Left ventricle myocardium inferior (tissue), 1 donor: Measurements from ENCODE around the gene IL20. TPM values are rescaled to one million over a fixed set of nuclear protein-coding genes. Genes with fewer than 3 reads are reported as not detected.

Experiments used
- DNase-seq: peaks from one replicate; pipeline ENCODE4 v3.0.0-alpha.2; 2020
- H3K27ac ChIP-seq: fragments of 200-600 bp; replicated peaks from 2 replicates; pipeline ENCODE4 v1.8.0; 2021
- H3K27me3 ChIP-seq: fragments of 200-600 bp; 2 replicates; pipeline ENCODE4 v1.8.0; 2021; ENCODE audit warnings: low read depth
- H3K36me3 ChIP-seq: fragments of 200-600 bp; 2 replicates; pipeline ENCODE4 v1.8.0; 2021
- H3K4me1 ChIP-seq: fragments of 200-600 bp; 2 replicates; pipeline ENCODE4 v1.8.0; 2021
- H3K4me3 ChIP-seq: fragments of 200-600 bp; 2 replicates; pipeline ENCODE4 v1.8.0; 2021; ENCODE audit warnings: mild to moderate bottlenecking, moderate library complexity
- H3K9me3 ChIP-seq: fragments of 200-600 bp; replicated peaks from 2 replicates; pipeline ENCODE4 v1.8.0; 2021
- CTCF ChIP-seq: fragments of 200-600 bp; IDR thresholded peaks from 2 replicates; pipeline ENCODE4 v1.8.0; 2021; ENCODE audit warnings: antibody characterized with exemption, mild to moderate bottlenecking, borderline replicate concordance
- intact Hi-C: fragments of 100-400 bp; cut with micrococcal nuclease; formaldehyde crosslinking; loops from one replicate; pipeline ENCODE4 v1.11.0; 2022
- total RNA-seq: library from RNA; stranded (reverse); fragmentation: NEBNext Ultra II Directional; extraction: Animal tissue kit (Norgen Biotek cat#: 25700); gene quantifications from one replicate; pipeline ENCODE4 v1.2.1, GENCODE V29; 2021
- donor health status: DM: no; HTN: yes; CAD: no; lungs with severe emphysema.

Gene IL20
- total RNA-seq, 1 donor from 2014 or later: not detected

DNA sequence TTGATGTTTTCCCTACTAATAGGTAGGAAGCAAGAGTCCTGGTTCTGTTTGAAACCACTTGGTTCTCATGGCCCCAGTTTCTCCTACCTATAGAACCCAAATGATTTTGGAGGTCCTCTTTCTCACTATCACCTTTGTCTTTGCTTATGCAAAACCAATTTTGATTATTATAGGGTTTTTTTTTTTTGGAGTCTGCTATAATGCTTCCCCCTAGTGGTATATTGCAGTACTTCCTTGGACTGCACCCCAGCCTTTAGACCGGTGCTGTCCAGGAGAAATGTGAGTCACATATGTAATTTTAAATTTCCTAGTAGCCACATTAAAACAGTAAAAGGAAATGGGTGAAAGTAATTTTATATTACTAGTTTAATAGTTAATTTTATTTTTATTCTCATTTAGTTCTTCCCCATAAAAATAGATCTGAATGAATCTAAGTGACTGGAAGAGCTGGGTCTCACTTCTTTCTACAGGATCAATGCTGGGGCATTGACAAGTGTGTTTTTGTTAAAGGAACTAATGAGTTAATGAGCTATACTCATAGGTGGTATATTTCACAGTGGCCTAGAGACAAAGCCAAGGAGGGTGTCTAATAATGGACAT is 45.7 kb downstream of the IL20 start:
- H3K27ac ChIP-seq: no peak overlapping the region
- H3K9me3 ChIP-seq: no peaks in the 10 kb centered on the region
- H3K27me3 ChIP-seq: peaks cover 63% of the 10 kb centered on the region
- DNase-seq: no peak
- no peaks in the 10 kb centered on the region for H3K36me3 ChIP-seq
- no peak overlapping the region for H3K4me3 ChIP-seq
- intact Hi-C loops: loop anchor here (10.0 kb wide), 2 partner anchors 176 to 276 kb away; partner anchors contain the start of gene DYRK3
- peak; percentile 94 for TF ChIP-seq CTCF
- H3K4me1 ChIP-seq: peaks cover 16% of the 10 kb centered on the region

- H3K4me3 ChIP-seq: no peak overlapping the region
- DNase-seq: peak; percentile 40
- intact Hi-C loops: loop anchor here (10.0 kb wide), 2 partner anchors 178 to 278 kb away; partner anchors contain the start of gene DYRK3
- peak; percentile 88 for TF ChIP-seq CTCF
- H3K27me3 ChIP-seq: peaks cover 65% of the 10 kb centered on the region
- H3K9me3 ChIP-seq: no peaks in the 10 kb centered on the region
- no peaks in the 10 kb centered on the region for H3K36me3 ChIP-seq
- peaks cover 16% of the 10 kb centered on the region for H3K4me1 ChIP-seq
- H3K27ac ChIP-seq: no peak overlapping the region
Measured at GRCh38 chr1:206912445-206913095, 47.1 kb downstream of the IL20 start.

GRCh38 chr1:206913766-206914537 is 48.5 kb downstream of the IL20 start:
- Histone ChIP-seq H3K4me1 (peaks cover 13% of the 10 kb centered on the region), H3K27ac (no peak overlapping the region), H3K36me3 (no peaks in the 10 kb centered on the region), H3K27me3 (peaks cover 52% of the 10 kb centered on the region), H3K4me3 (no peak overlapping the region), H3K9me3 (no peaks in the 10 kb centered on the region)
- no peak for DNase-seq
- intact Hi-C loops: loop anchor here (10.0 kb wide), 2 partner anchors 179 to 279 kb away; partner anchors contain the start of gene DYRK3
- no peak for TF ChIP-seq CTCF

GRCh38 chr1:206915030-206915735 is 49.8 kb downstream of the IL20 start:
- intact Hi-C loops: loop anchor here (10.0 kb wide), 2 partner anchors 180 to 280 kb away; partner anchors contain the start of gene DYRK3
- H3K4me1 ChIP-seq: peaks cover under 1% of the 10 kb centered on the region
- H3K9me3 ChIP-seq: no peaks in the 10 kb centered on the region
- H3K4me3 ChIP-seq: no peak overlapping the region
- TF ChIP-seq CTCF: no peak
- H3K27ac ChIP-seq: no peak overlapping the region
- H3K36me3 ChIP-seq: no peaks in the 10 kb centered on the region
- peaks cover 41% of the 10 kb centered on the region for H3K27me3 ChIP-seq
- no peak for DNase-seq
